ENCODE results near the gene AP3S2.

DNA sequence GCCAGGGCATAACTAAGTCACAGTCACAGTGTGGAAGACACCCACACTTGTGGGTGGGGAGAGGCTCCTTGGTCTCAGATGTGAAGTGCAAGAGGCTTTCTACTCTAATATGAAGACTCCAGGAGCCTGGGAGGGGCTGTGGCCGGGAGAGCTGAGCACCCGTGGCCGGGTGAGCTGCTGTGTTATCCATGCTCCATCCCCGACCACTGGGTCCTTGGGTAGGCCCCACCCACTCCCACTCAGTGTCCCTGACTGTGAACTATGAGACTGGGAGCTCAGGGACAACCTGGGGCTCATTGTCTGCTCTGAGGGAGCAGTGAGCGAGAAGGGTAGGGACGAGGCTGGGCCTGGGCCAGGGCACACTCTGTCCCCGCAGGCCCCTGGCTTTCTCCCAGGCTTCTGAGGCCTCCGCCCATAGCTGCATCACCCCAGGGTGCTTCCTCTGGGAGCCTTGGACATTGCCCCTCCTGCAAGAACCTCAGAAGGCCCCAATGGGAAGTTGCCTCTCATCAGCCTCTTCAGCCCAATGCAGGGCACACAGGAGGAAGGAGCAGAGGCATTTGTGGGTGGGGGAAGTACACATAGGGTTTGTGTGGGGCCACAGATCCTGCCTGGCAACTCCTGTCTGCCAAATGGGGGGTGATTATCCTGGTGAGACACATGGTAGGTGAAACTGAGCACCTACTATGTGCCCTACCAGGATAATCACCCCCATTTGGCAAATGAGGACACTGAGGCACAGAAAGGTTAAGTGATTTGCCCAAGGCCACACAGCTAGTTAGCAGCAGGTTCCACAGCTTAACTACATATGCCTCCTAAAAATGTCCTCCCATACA is 81.6 kb downstream of the AP3S2 start:
- TF ChIP-seq CEBPB (IDR thresholded peaks at IDR 0.05; ENCODE audit: low read depth, low read length) (no peak), RCOR1 (IDR thresholded peaks at IDR 0.05; ENCODE audit: insufficient replicate concordance, low read length) (no peak)
- TF ChIP-seq, protein P1, sequence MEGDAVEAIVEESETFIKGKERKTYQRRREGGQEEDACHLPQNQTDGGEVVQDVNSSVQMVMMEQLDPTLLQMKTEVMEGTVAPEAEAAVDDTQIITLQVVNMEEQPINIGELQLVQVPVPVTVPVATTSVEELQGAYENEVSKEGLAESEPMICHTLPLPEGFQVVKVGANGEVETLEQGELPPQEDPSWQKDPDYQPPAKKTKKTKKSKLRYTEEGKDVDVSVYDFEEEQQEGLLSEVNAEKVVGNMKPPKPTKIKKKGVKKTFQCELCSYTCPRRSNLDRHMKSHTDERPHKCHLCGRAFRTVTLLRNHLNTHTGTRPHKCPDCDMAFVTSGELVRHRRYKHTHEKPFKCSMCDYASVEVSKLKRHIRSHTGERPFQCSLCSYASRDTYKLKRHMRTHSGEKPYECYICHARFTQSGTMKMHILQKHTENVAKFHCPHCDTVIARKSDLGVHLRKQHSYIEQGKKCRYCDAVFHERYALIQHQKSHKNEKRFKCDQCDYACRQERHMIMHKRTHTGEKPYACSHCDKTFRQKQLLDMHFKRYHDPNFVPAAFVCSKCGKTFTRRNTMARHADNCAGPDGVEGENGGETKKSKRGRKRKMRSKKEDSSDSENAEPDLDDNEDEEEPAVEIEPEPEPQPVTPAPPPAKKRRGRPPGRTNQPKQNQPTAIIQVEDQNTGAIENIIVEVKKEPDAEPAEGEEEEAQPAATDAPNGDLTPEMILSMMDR (conservative IDR thresholded peaks at IDR 0.05; ENCODE audit: low read depth, low read length) = no peak
